HG03575 (cell line): Measurements from ENCODE around the gene GMEB2.

Experiments used
- ATAC-seq: cut with Tn5 transposase; IDR thresholded peaks from one replicate; pipeline ENCODE4 v1.9.1; 2021; ENCODE audit not compliant: unreplicated experiment, insufficient number of reproducible peaks, low FRiP score; ENCODE audit errors: extremely low read depth

The GMEB2 gene

GRCh38 chr20:63554361-63555278 lies 72.3 kb downstream of the GMEB2 start:
- ATAC-seq, result no peak

DNA sequence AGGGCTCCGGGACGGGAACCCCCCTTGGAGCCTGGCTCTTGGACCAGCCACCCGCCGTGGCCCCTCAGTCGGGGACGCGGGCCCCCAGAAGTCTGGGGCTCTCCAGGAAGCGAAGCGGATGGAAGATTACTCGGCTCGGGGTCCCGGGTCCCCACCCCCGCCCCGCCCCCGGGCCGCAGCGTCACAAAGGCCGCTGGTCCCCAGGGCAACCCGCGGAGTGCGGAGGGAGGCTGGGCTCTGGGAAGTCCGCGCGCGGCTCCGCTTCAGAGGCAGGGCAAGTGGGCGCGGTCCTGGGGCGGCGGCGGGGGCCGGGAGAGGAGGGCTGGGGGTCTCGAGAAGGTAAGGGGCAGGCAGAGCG lies 73.0 kb downstream of the GMEB2 start, which contains the start of gene FNDC11:
FNDC11 (plus strand) TSS at position 227 of the 358 bp plus-strand sequence. CDS start 1,505 bp downstream, outside the sequence.
- ATAC-seq, result no peak

DNA sequence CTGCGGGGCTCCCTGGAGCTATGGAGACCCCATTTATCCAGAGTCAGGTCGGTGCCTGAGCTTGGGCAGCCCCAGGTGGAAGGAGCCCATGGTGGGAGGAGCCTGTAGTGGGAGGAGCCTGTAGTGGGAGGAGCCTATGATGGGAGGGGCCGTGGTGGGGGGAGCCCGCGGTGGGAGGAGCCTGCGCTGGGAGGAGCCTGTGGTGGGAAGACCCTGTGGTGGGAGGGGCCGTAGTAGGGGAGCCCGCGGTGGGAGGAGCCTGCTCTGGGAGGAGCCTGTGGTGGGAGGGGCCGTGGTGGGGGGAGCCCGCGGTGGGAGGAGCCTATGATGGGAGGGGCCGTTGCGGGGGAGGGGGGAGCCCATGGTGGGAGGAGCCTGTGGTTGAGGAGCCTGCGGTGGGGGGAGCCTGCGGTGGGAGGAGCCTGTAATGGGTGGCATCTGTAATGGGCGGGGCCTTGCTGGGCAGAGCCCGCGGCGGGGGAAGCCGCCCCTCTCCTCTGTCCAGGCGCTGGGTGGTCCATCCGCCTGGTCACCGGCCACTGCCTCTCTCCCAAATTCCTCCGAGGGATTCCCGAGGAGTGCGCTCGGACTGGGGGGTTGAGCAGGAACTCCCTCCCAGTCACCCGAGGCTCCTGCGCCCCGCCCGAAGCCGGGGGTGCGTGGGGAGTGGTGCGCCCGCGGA lies 73.5 kb downstream of the GMEB2 start:
- ATAC-seq, result no peak

- ATAC-seq, result no peak
Measured at GRCh38 chr20:63552481-63553249, 74.2 kb downstream of the GMEB2 start.

DNA sequence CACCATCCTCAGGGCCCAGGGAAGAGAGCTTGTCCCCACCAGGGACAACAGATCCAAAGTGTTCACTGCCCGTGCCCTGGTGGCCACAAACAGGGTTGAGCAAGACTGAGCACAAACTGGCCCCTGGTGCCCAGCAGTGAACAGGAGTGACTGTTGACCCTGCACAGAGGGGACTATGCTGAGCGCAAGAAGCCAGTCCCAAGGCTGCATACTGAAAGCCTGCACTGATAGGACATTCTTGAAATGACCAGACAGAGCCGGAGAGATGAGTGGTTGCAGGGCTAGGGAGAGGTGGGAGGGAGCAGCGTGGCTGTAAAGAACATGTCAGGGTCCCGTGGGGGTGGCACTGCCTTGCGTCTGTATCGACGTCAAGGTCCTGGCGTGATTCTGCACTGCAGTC lies 75.8 kb downstream of the GMEB2 start:
- ATAC-seq, result no peak

DNA sequence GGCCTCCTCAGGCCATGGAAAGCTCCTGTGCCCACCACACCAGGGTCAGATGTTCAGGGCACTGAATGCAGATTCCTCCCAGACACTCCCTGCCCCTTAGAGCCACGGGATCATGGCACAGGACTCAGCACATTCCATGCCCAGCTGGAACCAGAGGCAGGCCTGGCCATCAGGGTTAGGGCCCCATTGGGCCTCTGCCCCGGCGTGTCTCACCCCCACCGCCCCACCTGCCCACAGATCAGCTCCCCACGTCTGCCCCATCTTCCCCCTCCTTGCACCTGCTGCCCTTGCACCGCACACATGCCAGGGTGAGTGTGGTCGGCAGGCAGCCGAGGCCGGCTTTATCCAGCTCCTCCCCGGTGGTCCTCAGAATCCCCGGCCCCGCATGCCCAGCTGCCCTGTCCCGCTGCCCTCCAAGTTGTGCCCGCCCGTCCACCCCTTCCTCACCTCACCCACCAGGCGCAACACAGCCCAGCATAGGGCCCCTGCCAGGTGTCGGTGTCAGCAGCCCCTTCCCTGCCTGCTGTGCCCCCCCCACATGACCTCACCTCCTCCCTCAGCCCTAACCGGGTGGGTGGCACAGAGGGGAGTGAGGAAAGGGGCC lies 77.1 kb downstream of the GMEB2 start:
- ATAC-seq, result no peak

- ATAC-seq, result no peak
Measured at GRCh38 chr20:63549019-63549418, 77.9 kb downstream of the GMEB2 start.

GRCh38 chr20:63548542-63548941 lies 78.4 kb downstream of the GMEB2 start:
- ATAC-seq, result no peak

DNA sequence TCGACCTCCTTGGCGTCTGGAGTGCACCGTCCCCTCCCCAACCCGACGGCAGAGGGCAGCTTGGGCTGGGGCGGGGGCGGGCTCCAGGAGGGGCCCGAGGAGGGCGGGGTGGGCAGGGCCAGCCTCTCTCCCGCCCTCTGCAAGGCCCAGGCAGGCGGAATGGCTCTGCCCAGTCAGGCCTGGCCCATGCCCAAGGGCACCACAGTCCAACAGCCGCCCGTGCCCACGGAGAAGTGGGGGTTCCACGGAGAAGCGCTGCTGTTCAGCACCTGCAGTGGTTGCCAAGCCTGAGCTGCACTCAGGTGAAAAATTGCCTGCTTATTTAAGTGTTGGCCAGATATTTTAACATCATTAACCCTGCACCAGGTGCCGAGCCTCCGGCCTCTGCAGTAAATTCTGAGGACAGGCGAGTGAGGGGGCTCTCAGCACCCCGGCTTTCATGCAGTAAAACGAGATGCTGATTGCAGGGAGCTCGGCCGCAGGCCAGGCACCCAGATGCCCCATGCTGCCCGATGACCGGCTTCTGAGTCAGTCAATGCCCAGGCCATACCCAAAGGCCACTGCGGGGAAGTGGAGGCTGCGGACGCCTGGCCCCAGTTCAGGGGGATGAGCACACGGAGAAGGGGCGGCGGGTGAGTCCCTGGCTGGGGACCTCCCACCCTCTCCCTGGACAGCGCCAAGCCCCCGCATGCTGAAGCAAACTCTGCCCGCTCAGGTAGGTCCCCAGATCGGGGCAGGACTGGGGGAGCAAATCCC lies 79.0 kb downstream of the GMEB2 start, which contains the start of gene SRMS:
SRMS (minus strand) TSS at position 25 of the 756 bp plus-strand sequence. CDS start 286 bp downstream, outside the sequence.
- ATAC-seq, result no peak

DNA sequence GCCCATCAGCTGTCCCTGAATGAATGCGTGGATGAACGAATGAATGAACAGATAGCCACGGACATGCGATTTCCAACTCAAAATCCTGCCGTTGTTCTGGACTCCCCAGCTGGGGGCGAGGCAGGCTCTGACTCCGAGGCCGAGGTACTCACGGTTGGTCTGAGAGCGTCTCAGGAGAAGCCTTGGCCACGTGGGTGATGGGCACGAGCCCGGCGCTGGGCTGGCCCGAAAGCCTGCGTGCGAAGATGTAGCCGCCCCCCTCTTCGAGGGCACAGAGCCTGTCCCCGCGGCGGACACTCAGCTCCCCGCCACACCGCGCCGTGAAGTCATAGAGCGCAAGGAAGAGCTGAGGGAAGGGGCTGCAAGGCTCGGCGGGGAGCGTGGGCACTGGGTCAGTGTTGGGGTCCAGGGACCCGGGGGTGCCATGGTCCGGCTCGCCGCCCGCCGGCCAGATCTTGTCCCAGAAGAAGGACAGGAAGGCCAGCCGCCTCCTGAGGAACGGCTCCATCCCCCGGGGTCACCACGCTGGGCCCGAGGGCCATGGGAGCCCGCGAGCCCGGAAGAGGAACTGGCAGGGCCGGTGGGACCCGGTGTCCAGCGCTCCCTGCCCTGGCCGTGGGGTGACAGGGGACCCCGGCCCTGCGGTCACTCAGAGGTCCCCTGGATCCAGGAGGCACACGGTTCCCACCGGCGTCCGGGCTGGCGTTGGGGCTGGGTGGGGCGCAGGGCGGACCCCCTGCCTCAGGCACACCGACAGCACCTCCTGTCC lies 79.8 kb downstream of the GMEB2 start:
- ATAC-seq, result no peak

DNA sequence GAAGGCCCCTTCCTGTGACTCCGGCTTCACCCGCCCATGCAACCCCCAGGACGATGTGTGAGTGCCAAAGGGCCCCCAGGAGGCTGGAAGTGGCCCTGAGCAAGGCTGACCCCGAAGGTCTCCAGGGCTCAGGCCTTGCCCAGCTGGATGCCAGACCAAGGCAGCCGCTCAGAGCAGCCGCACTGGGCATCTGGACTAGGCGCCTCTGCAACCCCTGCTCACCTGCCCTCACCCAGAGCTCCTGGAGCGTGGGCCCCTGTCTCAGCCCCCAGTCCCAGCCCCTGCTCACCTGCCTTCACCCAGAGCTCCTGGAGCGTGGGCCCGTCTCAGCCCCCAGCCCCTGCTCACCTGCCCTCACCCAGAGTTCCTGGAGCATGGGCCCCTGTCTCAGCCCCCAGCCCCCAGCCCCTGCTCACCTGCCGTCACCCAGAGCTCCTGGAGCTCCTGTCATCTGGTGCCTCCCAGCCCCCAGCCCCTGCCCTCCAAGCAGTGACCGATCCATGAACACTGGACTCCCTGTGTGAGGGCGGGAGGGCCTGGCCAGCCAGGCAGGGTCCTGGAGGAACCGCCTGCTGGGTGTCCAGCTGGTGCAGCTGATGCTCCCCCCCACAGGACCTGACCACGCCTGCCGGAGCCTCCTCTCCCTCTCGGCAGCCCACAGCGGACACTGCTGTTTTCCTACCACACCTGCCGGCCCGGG lies 80.5 kb downstream of the GMEB2 start:
- no peak for ATAC-seq

DNA sequence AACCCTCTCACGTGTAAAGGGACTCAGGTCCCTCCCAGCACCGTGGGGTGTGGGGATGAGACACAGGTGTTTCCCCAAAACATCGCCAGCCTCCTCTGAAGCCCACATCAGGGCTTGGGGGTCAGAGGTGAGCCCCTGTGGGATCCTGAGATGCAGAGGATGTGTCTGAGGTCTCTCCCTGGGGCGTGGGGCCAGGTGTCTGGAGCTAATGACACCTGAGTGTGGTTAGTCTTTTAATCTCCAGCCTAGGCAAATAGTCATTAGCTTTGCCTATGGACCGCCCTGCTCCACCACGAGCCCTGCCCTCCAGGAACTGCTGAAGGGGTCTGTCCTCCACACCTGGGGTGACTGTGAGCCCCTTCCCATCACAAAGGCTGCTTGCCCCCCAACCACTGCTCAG lies 81.1 kb downstream of the GMEB2 start:
- ATAC-seq, result no peak

DNA sequence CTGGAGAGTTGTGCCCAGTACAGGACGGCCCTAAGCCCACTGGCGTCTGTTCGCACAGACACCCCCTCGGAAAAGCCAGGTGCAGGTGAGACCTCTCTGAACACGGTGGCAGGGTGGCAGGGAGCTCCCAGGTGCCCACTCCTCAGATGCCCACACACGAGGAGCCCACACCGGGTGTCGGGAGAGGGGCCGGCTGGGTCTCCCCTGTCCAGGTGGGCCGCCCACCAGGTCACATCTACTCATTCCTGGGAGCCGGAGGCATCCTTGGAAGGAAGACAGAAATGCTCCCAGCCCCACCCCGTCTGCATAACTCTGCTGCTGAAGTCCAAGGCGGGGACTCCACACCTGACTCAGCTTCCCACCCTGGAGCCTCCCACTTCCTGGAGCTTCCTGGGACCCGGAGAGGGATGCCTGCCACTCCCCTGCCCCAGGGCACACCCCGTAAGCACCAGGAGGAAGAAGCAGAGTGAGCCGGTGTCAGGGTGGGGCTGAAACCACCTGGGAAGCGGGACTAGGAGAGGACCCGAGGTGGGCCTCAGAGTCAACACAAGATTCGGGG lies 81.9 kb downstream of the GMEB2 start:
- no peak for ATAC-seq

DNA sequence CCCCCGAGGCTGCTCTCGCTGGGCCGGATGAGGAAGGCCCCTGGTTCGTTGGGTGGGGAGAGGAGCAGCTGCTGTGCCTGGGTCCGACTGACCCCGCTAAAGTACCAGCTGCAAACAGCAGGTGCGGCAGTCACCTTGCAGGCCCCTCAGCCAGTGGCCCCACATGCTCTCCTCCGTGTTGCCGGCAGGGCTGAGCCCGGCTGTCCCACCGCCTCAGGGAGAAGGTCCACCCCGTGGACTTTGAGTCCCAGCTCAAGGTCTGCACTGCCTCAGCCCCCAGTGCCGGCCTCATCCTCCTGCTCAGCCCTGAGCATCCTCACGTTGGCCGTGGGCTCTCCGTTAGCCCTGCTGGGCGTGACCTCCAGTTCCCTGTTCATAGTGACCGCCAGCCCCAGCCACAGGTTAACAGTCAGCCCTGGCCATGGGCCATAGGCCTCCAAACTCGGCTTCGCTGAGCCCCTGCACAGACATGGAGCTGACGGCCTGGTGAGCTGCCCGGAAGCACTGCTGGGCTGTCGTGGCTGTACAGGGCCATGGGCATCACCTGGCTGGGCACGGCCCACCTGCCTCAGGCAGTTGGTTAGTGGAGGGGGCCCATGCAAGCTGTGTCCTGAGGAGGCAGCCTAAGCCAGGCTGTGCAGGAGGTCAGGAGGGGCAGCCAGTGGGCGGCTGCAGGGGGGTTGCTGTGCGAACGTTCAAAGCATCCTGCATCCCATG lies 82.5 kb downstream of the GMEB2 start:
- ATAC-seq, result no peak

DNA sequence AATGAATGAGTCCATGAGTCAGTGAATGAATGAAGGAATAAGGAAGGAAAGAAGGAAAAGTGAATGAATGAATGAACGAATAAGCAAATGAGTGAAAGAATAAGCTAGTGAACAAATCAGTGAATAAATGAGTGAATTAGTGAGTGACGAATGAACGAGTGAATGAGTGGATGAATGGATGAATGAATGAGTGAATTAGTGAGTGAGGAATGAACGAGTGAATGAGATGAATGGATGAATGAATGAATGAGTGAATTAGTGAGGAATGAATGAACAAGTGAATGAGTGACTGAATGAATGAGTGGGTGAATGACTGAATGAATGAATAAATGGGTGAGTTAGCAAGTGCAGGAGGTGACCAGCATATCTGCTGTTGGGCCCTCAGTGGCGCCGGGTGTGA lies 83.2 kb downstream of the GMEB2 start:
- no peak for ATAC-seq

DNA sequence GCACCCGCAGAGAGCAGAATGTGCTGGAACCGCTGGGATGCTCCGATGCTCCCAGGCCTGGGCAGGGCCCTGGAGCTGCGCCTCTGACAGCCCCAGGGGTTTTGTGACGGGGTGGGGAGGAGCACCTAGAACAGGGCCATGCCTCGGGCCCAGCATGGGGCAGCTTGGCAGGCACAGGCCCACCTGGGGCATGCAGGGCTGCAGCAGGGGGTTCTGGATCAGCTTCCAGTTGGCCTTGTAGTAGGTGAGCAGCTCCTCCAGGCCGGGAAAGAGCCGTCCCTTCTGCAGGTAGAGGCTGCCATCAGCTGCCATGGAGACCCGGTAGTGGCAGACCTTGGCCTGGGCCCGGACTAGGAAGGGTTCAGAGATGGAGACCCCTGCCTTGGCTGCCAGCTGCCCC lies 83.8 kb downstream of the GMEB2 start:
- ATAC-seq, result no peak
